Measurements from ENCODE around the gene KPTN. TPM values are rescaled to one million over a fixed set of nuclear protein-coding genes. Genes with fewer than 3 reads are reported as not detected.

The KPTN gene
- polyA plus RNA-seq, 1 donor (not counting 4 experiments of a cell fraction or from before 2014, with no cell fraction given): 7.3 TPM

DNA sequence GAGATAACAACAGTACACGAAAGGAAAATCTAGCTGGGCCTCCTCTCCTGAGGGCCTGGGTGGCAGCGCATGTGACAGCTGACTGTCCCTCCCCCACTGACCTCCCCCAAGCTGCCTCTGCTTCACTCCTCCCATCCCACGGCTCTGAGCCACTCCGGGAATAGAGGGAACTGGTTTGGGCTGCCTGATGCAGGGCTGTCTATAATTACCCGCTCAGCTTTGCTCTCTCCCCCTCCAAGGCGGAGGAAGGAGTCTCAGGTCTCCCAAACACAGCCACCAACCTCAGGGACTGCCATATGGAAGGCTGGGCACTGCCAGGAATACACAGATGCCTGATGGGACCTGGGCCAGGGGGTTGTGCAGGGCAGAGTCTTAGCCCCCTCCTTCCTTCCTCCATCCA is 23.0 kb upstream of the KPTN start:
- no peak for TF ChIP-seq EZH2 (IDR thresholded peaks at IDR 0.05; ENCODE audit: low read length)
- TF ChIP-seq, protein P1, sequence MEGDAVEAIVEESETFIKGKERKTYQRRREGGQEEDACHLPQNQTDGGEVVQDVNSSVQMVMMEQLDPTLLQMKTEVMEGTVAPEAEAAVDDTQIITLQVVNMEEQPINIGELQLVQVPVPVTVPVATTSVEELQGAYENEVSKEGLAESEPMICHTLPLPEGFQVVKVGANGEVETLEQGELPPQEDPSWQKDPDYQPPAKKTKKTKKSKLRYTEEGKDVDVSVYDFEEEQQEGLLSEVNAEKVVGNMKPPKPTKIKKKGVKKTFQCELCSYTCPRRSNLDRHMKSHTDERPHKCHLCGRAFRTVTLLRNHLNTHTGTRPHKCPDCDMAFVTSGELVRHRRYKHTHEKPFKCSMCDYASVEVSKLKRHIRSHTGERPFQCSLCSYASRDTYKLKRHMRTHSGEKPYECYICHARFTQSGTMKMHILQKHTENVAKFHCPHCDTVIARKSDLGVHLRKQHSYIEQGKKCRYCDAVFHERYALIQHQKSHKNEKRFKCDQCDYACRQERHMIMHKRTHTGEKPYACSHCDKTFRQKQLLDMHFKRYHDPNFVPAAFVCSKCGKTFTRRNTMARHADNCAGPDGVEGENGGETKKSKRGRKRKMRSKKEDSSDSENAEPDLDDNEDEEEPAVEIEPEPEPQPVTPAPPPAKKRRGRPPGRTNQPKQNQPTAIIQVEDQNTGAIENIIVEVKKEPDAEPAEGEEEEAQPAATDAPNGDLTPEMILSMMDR (optimal IDR thresholded peaks at IDR 0.05 in 1 of 3, IDR thresholded peaks at IDR 0.05 in 1 of 3, conservative IDR thresholded peaks at IDR 0.05 in 1 of 3; ENCODE audit: extremely low read depth in 1 of 3, insufficient read depth in 2 of 3, low read length in 3 of 3): no peak
- DNase-seq (ENCODE audit: low read depth, low spot score): no peak
- Histone ChIP-seq H3K27me3 (ENCODE audit: control insufficient read depth, extremely low read depth, insufficient read depth, low read length) (no peaks in the 10 kb centered on the region), H3K4me3 (ENCODE audit: control insufficient read depth in 2 of 3, extremely low read depth in 1 of 3, insufficient read depth in 2 of 3, low read depth in 1 of 3, low read length in 3 of 3) (no peak overlapping the region), H4K20me1 (ENCODE audit: control insufficient read depth, extremely low read depth, insufficient read depth, low read length) (peaks cover 3% of the 10 kb centered on the region), H3K27ac (ENCODE audit: control insufficient read depth, insufficient read depth, low read length) (no peak overlapping the region), H3K4me1 (ENCODE audit: control insufficient read depth, extremely low read depth, insufficient read depth, low read length) (peaks cover 32% of the 10 kb centered on the region), H3K9me1 (ENCODE audit: control insufficient read depth, extremely low read depth, insufficient read depth, low read length) (peaks cover 2% of the 10 kb centered on the region), H2AFZ (ENCODE audit: control insufficient read depth, low read length) (no peak overlapping the region), H3K36me3 (ENCODE audit: control insufficient read depth in 2 of 2, extremely low read depth in 1 of 2, insufficient read depth in 2 of 2, low read length in 2 of 2) (peaks cover 18 to 20% of the 10 kb centered on the region in 2 experiments), H3K4me2 (ENCODE audit: control insufficient read depth, extremely low read depth, insufficient read depth, low read depth, low read length) (no peak overlapping the region), H3K9ac (ENCODE audit: control insufficient read depth, extremely low read depth, insufficient read depth, low read length) (no peak overlapping the region), H3K9me3 (ENCODE audit: control insufficient read depth, low read depth, low read length) (no peaks in the 10 kb centered on the region), H3K79me2 (ENCODE audit: control insufficient read depth, insufficient read depth, low read length) (peaks cover 61% of the 10 kb centered on the region)
- no peak for FAIRE-seq
- dilution Hi-C loops (cut with MboI; ENCODE audit: extremely low pct_ligation_motif_present, low sequenced_read_pairs): no loop called here

DNA sequence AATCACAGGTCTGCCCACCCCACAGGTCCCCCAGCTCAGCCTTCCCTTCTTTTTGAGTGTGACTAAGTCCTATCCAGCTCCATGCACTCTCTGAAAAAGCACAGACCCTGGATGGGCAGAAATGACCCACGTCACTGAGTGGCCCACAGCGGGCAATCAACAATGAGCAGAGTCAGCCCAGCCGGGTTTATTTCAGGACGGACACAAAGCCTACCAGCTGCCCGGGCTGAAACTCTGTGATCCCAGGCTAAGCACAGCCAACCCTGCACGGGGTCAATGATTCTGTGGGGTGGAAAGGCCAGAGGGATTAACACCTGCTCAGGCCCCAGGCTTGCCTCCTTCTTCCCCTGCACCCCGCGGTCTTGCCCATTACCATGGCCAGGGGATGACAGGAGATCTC is 22.4 kb upstream of the KPTN start:
- Histone ChIP-seq H3K9me3 (ENCODE audit: control insufficient read depth, low read depth, low read length) (no peaks in the 10 kb centered on the region), H3K27ac (ENCODE audit: control insufficient read depth, insufficient read depth, low read length) (no peak overlapping the region), H4K20me1 (ENCODE audit: control insufficient read depth, extremely low read depth, insufficient read depth, low read length) (peaks cover 3% of the 10 kb centered on the region), H3K36me3 (ENCODE audit: control insufficient read depth in 2 of 2, extremely low read depth in 1 of 2, insufficient read depth in 2 of 2, low read length in 2 of 2) (peaks cover 19 to 23% of the 10 kb centered on the region in 2 experiments), H3K27me3 (ENCODE audit: control insufficient read depth, extremely low read depth, insufficient read depth, low read length) (no peaks in the 10 kb centered on the region), H3K4me3 (ENCODE audit: control insufficient read depth in 2 of 3, extremely low read depth in 1 of 3, insufficient read depth in 2 of 3, low read depth in 1 of 3, low read length in 3 of 3) (no peak overlapping the region), H2AFZ (ENCODE audit: control insufficient read depth, low read length) (no peak overlapping the region), H3K79me2 (ENCODE audit: control insufficient read depth, insufficient read depth, low read length) (peaks cover 55% of the 10 kb centered on the region), H3K4me1 (ENCODE audit: control insufficient read depth, extremely low read depth, insufficient read depth, low read length) (peaks cover 27% of the 10 kb centered on the region), H3K4me2 (ENCODE audit: control insufficient read depth, extremely low read depth, insufficient read depth, low read depth, low read length) (no peak overlapping the region), H3K9ac (ENCODE audit: control insufficient read depth, extremely low read depth, insufficient read depth, low read length) (no peak overlapping the region), H3K9me1 (ENCODE audit: control insufficient read depth, extremely low read depth, insufficient read depth, low read length) (peaks cover 2% of the 10 kb centered on the region)
- DNase-seq (ENCODE audit: low read depth, low spot score) (no peak), FAIRE-seq (no peak)
- no peak for TF ChIP-seq EZH2 (IDR thresholded peaks at IDR 0.05; ENCODE audit: low read length)
- TF ChIP-seq, protein P1 (optimal IDR thresholded peaks at IDR 0.05 in 1 of 3, IDR thresholded peaks at IDR 0.05 in 1 of 3, conservative IDR thresholded peaks at IDR 0.05 in 1 of 3; ENCODE audit: extremely low read depth in 1 of 3, insufficient read depth in 2 of 3, low read length in 3 of 3): no peak
- dilution Hi-C loops (cut with MboI; ENCODE audit: extremely low pct_ligation_motif_present, low sequenced_read_pairs): no loop called here
